HG03439 (cell line): Measurements from ENCODE around the gene CWC25.
A peak's percentile ranks its signal among the peaks of the same experiment; 100 is the strongest.
"Not testable (repeated sequence)": the region's sequence is repeated elsewhere in the genome, so short reads cannot be mapped to it uniquely, and the experiment has no call there.

ENCODE experiments used
- ATAC-seq: cut with Tn5 transposase; IDR thresholded peaks from one replicate; pipeline ENCODE4 v1.9.1; 2021; ENCODE audit warnings: mild to moderate bottlenecking, moderate library complexity; ENCODE audit not compliant: unreplicated experiment

Gene CWC25

DNA sequence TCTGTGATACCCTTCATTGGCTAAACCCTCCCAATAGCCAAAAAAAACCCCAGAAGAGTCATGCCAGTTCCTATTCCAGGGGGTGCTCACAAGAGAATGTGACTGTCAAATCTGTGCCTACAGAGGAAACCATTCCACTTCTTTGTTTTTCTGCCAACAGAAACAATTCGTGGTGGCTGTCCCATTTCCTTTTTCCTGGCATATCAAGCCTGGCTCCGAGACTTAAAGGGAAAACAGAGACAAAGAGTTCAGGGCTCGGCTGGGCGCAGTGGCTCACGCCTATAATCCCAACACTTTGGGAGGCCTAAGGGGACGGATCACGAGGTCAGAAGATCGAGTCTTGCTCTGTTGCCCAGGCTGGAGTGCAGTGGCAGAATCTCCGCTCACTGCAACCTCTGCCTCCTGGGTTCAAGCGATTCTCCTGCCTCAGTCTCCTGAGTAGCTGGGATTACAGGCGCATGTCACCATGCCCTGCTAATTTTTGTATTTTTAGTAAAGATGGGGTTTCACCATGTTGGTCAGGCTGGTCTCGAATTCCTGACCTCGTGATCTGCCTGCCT, 34.9 kb downstream of the CWC25 start:
- ATAC-seq: not testable (repeated sequence)

DNA sequence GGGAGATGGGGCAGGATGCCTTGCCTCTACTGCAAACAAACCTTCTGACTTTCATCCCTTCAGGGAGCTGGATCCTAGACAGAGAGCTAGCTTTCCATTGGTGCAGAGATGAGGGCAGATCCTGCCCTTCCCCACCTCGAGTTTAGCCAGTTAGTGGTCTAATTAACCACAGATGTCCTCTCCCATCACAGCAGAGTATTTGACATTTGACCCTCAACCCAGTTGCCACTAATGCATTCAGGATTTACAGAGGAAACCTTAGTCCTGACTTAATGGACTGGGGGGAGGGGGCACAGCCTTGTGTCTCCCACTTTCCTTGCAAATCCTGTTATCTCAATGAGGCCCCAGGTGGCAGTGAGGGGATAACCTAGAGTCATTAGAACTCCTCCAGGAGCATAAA, 35.9 kb downstream of the CWC25 start:
- ATAC-seq: no peak

DNA sequence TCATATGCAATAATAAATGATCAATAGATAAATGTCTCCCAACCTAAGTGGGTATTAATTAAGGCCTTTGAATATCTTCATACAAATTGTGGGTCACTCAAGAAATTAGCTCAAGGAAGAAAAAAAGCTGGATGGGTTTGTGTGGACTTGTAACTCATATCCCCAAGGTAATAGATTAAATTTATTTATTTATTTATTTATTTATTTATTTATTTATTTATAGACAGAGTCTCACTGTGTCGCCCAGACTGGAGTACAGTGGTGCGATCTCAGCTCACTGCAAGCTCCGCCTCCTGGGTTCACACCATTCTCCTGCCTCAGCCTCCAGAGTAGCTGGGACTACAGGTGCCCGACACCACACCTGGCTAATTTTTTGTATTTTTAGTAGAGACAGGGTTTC, 37.1 kb downstream of the CWC25 start:
- not testable (repeated sequence) for ATAC-seq

- no peak for ATAC-seq
Observed at GRCh38 chr17:38786372-38786771, 38.7 kb downstream of the CWC25 start.

GRCh38 chr17:38783227-38783626, 41.9 kb downstream of the CWC25 start:
- ATAC-seq: no peak

- no peak for ATAC-seq
Observed at GRCh38 chr17:38779965-38780752, 45.0 kb downstream of the CWC25 start.

GRCh38 chr17:38777641-38778250, 47.4 kb downstream of the CWC25 start:
- ATAC-seq: no peak

- ATAC-seq: no peak
Observed at GRCh38 chr17:38773258-38773657, 51.9 kb downstream of the CWC25 start.

GRCh38 chr17:38768417-38768816, 56.7 kb downstream of the CWC25 start:
- no peak for ATAC-seq

- no peak for ATAC-seq
Observed at GRCh38 chr17:38766341-38766740, 58.8 kb downstream of the CWC25 start.

- no peak for ATAC-seq
Observed at GRCh38 chr17:38762231-38762630, 62.9 kb downstream of the CWC25 start.

GRCh38 chr17:38761612-38762011, 63.5 kb downstream of the CWC25 start:
- no peak for ATAC-seq

- ATAC-seq: no peak
Observed at GRCh38 chr17:38753071-38753506, 72.0 kb downstream of the CWC25 start.

DNA sequence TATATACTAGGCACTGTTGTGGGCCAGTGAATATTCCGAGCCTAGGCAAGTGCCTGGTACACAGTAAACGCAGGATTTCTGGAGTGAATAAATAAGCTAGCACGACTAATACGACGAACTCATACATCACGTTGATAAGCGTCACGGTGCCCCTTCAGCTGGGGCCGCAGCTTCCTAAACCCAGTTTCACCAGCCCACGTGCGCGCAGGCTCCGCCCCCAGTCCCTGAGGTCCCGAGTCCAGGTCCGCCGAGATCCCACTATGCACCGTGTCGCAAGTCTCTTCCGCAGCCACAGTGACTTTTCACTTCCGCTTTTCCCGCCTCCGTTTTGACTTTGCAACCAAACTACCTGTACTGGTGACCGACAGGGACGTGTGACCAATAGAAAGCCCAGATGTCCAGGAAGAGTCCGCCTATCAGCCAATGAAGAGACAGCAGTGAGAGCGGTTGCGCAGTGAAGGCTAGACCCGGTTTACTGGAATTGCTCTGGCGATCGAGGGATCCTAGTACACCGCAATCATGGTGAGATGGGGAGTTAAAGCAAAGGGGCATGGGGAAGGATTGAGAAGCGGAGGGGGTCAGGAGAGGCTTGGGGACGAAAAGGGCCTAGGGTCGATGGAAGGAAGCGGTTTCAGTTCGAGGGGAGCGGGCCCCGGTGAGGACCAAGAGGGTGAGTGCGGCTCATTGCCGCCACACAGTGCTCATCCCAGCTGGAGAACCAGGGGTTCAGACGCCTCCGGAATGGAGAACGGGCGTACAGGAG, 72.6 kb downstream of the CWC25 start, which contains the start of gene PSMB3:
TSS of gene PSMB3 (plus strand) at position 434 of the 763 bp plus-strand sequence. CDS start at position 520, 86 bp downstream.
- peak; percentile 84 for ATAC-seq

- peak; percentile 27 for ATAC-seq
Observed at GRCh38 chr17:38751808-38752307, 73.3 kb downstream of the CWC25 start.

DNA sequence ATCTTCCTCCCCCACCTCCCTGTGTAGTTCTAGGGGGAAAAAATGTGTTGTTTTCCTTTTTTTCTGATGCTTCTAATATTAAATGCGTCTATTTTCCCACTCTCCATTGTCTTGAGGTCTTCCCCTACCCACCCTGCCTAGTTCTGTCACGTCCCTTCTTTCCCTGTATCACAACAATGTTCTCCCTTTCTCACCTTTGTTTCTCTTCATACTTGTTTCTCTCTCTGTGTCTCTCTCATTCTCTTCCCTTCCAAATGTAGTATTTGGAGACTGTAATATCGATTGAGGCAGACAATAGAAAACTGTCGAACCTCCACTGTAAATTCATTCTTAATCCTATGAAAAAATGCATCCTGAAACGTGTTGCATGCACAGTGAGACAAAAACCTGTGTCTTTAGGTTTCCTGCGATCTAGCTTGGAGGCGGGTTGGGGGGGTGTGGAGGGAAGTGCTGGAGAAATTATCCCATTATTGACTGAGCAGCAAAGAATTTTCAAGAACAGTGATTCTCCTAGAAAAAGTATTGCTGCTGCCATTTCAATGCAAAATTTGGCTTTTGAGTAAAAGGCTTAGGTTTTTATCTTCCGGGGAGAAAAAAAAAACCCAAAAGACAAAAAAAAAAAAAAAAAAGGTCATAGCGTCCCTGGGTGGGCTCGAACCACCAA, 73.8 kb downstream of the CWC25 start:
- no peak for ATAC-seq
